Stomach (tissue), 4 donors: ENCODE measurements around the gene IL2RA.

Experiments
- POLR2A ChIP-seq, 4 donors: fragments of 450-650 bp; IDR thresholded peaks; one replicate each; pipeline ENCODE4 v1.6.1; 2016; ENCODE audit warnings: antibody characterized with exemption in 4 of 4, control low read depth in 2 of 4, mild to moderate bottlenecking in 1 of 4, moderate library complexity in 1 of 4
- TF ChIP-seq, protein P1 (sequence below), 7 experiments: fragments of 450-650 bp in 4 of 7; fragments of 200-600 bp in 3 of 7; sonication (generic) in 3 of 7; IDR thresholded peaks; one replicate each; pipeline ENCODE4 v1.5.1; 2016 to 2019; ENCODE audit warnings: antibody characterized with exemption in 7 of 7, control low read depth in 2 of 7, mild to moderate bottlenecking in 1 of 7

DNA sequence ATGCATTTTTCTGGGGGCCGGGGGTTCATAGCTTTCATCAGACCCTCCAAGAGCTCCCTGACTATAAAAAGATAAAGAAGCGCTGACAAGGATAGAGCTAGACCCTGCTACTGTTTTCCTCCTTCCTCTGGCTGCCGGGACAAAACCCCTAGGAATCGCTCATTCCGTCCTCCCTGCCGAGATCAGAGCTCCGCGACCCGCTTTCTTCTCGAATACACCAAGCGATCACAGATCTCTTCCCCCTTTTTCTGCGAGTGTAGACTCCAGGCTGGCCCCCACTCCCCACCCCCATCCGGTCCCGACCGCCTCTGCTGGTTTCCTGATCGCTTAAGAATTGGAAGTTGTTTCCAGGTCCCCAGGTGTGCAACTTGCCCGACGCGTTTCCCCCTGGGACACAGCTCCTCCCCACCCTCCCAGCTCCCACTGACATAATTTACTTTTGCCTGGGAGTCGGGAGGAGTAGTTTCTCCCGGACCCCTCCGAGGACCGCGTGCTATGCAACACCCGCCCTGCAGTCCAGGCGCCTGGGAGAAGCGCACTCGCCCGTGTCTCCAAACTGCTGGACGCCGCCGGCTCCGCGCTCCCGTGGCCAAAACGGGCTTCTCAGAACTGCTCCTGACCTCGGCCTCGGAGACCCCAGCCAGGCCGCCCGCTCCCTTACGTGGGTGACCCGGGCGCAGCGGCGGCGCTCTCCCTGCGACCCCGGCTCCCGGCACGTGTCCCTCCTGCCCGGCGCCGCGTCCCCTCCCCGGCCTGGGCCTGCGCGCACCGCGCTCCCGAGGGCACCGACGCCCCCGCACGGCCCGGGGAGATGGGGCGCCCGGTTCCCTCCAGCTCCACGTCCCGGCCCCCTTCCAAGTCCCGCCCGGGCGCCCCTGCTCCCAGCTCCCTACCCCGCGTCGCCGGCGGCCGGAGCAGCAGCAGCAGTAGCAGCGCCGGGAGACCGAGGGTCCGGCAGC, 85.4 kb downstream of the IL2RA start:
- TF ChIP-seq POLR2A (IDR thresholded peaks at IDR 0.05) = no peak
- TF ChIP-seq, protein P1, sequence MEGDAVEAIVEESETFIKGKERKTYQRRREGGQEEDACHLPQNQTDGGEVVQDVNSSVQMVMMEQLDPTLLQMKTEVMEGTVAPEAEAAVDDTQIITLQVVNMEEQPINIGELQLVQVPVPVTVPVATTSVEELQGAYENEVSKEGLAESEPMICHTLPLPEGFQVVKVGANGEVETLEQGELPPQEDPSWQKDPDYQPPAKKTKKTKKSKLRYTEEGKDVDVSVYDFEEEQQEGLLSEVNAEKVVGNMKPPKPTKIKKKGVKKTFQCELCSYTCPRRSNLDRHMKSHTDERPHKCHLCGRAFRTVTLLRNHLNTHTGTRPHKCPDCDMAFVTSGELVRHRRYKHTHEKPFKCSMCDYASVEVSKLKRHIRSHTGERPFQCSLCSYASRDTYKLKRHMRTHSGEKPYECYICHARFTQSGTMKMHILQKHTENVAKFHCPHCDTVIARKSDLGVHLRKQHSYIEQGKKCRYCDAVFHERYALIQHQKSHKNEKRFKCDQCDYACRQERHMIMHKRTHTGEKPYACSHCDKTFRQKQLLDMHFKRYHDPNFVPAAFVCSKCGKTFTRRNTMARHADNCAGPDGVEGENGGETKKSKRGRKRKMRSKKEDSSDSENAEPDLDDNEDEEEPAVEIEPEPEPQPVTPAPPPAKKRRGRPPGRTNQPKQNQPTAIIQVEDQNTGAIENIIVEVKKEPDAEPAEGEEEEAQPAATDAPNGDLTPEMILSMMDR (IDR thresholded peaks at IDR 0.05) = no peak
